Pancreas (tissue), 10 donors: ENCODE results near the gene CCDC86. TPM values are rescaled to one million over a fixed set of nuclear protein-coding genes. Genes with fewer than 3 reads are reported as not detected.

Source experiments
- ATAC-seq, 4 donors: fragments of 200-7000 bp; cut with Tn5 transposase; one replicate each; pipeline versions ENCODE4 v1.8.0 to v1.9.1; 2020; ENCODE audit warnings: mild to moderate bottlenecking in 4 of 4, moderate library complexity in 4 of 4
- DNase-seq, 6 donors: peaks; one replicate each; pipeline ENCODE4 v3.0.0-alpha.2; 2020
- FAIRE-seq: peaks from 2 replicates; lab custom pipeline; 2012; peaks lifted over from hg19 to GRCh38; lab: Jason Lieb, UNC
- H3K27ac ChIP-seq, 4 donors: fragments of 200-600 bp; sonication (generic); 1 replicate in 3 of 4; 2 replicates in 1 of 4; pipeline versions ENCODE4 v1.5.0 to v1.8.0; 2020
- H3K27me3 ChIP-seq, 4 donors: fragments of 200-600 bp; one replicate each; pipeline ENCODE4 v1.8.0; 2021
- H3K36me3 ChIP-seq, 3 donors: fragments of 200-600 bp; sonication (generic) in 1 of 3; one replicate each; pipeline versions ENCODE4 v1.5.0 to v1.8.0; 2020 to 2021
- H3K4me1 ChIP-seq, 3 donors: fragments of 200-600 bp; one replicate each; pipeline ENCODE4 v1.8.0; 2021
- H3K4me3 ChIP-seq, 4 donors: fragments of 200-600 bp; sonication (generic) in 2 of 4; one replicate each; pipeline versions ENCODE4 v1.5.0 to v1.8.0; 2020 to 2021
- H3K9me3 ChIP-seq, 4 donors: fragments of 200-600 bp; one replicate each; pipeline ENCODE4 v1.8.0; 2021
- WGBS, 2 donors: extraction: QIAGEN DNeasy Blood & Tissue Kit; methylation state at CpG; one replicate each; pipeline ENCODE4 v1.1.7; 2013; 5-methylcytosine and 5-hydroxymethylcytosine counted together
- intact Hi-C, 3 donors: fragments of 100-400 bp; cut with DNase I; formaldehyde crosslinking; loops; one replicate each; pipeline versions ENCODE4 v1.11.1 to v1.14.2; 2022
- polyA plus RNA-seq, 2 donors: library from polyadenylated mRNA; stranded (reverse); fragments of 200-250 nt; gene quantifications; one replicate each; pipeline ENCODE4 v1.2.3, GENCODE V29; 2013
- total RNA-seq, 6 donors: library from RNA; stranded (reverse); fragmentation: NEBNext Ultra II Directional in 4 of 6; extraction: Animal tissue kit (Norgen Biotek cat#: 25700) in 4 of 6; gene quantifications; one replicate each; pipeline versions ENCODE4 v1.2.1 to v1.2.4, GENCODE V29; 2021 to 2023
- TF ChIP-seq, protein P1 (sequence below), 4 donors: fragments of 200-600 bp; sonication (generic) in 3 of 4; IDR thresholded peaks; one replicate each; pipeline versions ENCODE4 v1.5.0 to v1.8.0; 2021; ENCODE audit warnings: antibody characterized with exemption in 4 of 4
- donor health status: healthy with polysubstance abuse.
- donor health status: DM: no; HTN: no; CAD: no; lungs with moderate emphysema.
- donor health status: DM: no; HTN: no; CAD: no.
- donor health status: control.
- donor health status: control.
- donor health status: Bipolar disorder and iron deficiency.
- donor health status: DM: yes; HTN: yes; CAD: no.
- donor health status: DM: no; HTN: no; CAD: no.
- donor health status: DM: no; HTN: no; CAD: no.
- donor health status: DM: yes; HTN: yes; CAD: no.

The CCDC86 gene
- total and polyA plus RNA-seq, 8 donors = 6.3 to 20.8 (median 11.0) TPM

GRCh38 chr11:60863550-60864521 is 21.9 kb downstream of the CCDC86 start:
- Histone ChIP-seq H3K9me3 (no peaks in the 10 kb centered on the region), H3K36me3 (no peaks in the 10 kb centered on the region), H3K4me3 (no peak overlapping the region), H3K4me1 (no peaks in the 10 kb centered on the region), H3K27me3 (no peaks in the 10 kb centered on the region), H3K27ac (no peak overlapping the region)
- TF ChIP-seq, protein P1, sequence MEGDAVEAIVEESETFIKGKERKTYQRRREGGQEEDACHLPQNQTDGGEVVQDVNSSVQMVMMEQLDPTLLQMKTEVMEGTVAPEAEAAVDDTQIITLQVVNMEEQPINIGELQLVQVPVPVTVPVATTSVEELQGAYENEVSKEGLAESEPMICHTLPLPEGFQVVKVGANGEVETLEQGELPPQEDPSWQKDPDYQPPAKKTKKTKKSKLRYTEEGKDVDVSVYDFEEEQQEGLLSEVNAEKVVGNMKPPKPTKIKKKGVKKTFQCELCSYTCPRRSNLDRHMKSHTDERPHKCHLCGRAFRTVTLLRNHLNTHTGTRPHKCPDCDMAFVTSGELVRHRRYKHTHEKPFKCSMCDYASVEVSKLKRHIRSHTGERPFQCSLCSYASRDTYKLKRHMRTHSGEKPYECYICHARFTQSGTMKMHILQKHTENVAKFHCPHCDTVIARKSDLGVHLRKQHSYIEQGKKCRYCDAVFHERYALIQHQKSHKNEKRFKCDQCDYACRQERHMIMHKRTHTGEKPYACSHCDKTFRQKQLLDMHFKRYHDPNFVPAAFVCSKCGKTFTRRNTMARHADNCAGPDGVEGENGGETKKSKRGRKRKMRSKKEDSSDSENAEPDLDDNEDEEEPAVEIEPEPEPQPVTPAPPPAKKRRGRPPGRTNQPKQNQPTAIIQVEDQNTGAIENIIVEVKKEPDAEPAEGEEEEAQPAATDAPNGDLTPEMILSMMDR (IDR thresholded peaks at IDR 0.05) = no peak
- intact Hi-C loops = no loop called here
- peak in 1 of 6 donors; percentile 4 for DNase-seq
- no peak for ATAC-seq
- 69 to 75% methylated on average over 16 of the region's 16 CpGs for WGBS, 2 donors
- FAIRE-seq = no peak

GRCh38 chr11:60864856-60865513 is 23.1 kb downstream of the CCDC86 start:
- no peaks in the 10 kb centered on the region for H3K4me1 ChIP-seq
- WGBS, 2 donors = 65 to 76% methylated on average over 7 of the region's 7 CpGs
- FAIRE-seq (no peak), DNase-seq (peak in 1 of 6 donors; percentile 3), ATAC-seq (no peak)
- H3K27ac ChIP-seq = no peak overlapping the region
- TF ChIP-seq, protein P1 (IDR thresholded peaks at IDR 0.05) = no peak
- no peaks in the 10 kb centered on the region for H3K9me3 ChIP-seq
- intact Hi-C loops = no loop called here
- H3K27me3 ChIP-seq = no peaks in the 10 kb centered on the region
- no peak overlapping the region for H3K4me3 ChIP-seq
- no peaks in the 10 kb centered on the region for H3K36me3 ChIP-seq

- Histone ChIP-seq H3K4me1 (no peaks in the 10 kb centered on the region), H3K36me3 (no peaks in the 10 kb centered on the region), H3K27ac (no peak within 1 kb of the TSS), H3K4me3 (no peak within 1 kb of the TSS), H3K27me3 (no peaks in the 10 kb centered on the region), H3K9me3 (no peaks in the 10 kb centered on the region)
- DNase-seq (peak in 1 of 6 donors; percentile 8), FAIRE-seq (no peak), ATAC-seq (no peak)
- intact Hi-C loops = no loop called here
- TF ChIP-seq, protein P1 (IDR thresholded peaks at IDR 0.05) = no peak
- 66 to 72% methylated on average over 11 to 13 of the region's 13 CpGs for WGBS, 2 donors
Observed at GRCh38 chr11:60866911-60867870, 25.3 kb downstream of the CCDC86 start, which contains the start of gene ZP1. ZP1 (plus strand) TSS chr11:60867542; CDS start chr11:60867562, 20 bp downstream.

GRCh38 chr11:60867871-60868681 is 26.2 kb downstream of the CCDC86 start:
- Histone ChIP-seq H3K27ac (no peak overlapping the region), H3K27me3 (no peaks in the 10 kb centered on the region), H3K4me1 (no peaks in the 10 kb centered on the region), H3K36me3 (no peaks in the 10 kb centered on the region), H3K4me3 (no peak overlapping the region), H3K9me3 (no peaks in the 10 kb centered on the region)
- DNase-seq (peak in 1 of 6 donors; percentile 3), ATAC-seq (no peak), FAIRE-seq (no peak)
- intact Hi-C loops = no loop called here
- WGBS, 2 donors = 71 to 79% methylated on average over 10 of the region's 10 CpGs
- TF ChIP-seq, protein P1 (IDR thresholded peaks at IDR 0.05) = no peak
